Hepatocyte (in vitro differentiated cells): Measurements from ENCODE around the gene GLT6D1.

ENCODE experiments used
- CTCF ChIP-seq: fragments of 200-600 bp; sonication (generic); IDR thresholded peaks from 2 replicates; pipeline ENCODE4 v1.5.1; 2016; ENCODE audit warnings: antibody characterized with exemption, mild to moderate bottlenecking; ENCODE audit not compliant: poor library complexity
- EZH2 ChIP-seq: fragments of 200-600 bp; sonication (generic); IDR thresholded peaks from 2 replicates; pipeline ENCODE4 v1.6.1; 2016; ENCODE audit warnings: antibody characterized with exemption, mild to moderate bottlenecking, borderline replicate concordance
- EZH2phosphoT487 ChIP-seq: fragments of 200-600 bp; sonication (generic); IDR thresholded peaks from one replicate; pipeline ENCODE4 v1.6.1; 2018; ENCODE audit warnings: antibody characterized with exemption, mild to moderate bottlenecking, low read depth, moderate library complexity; ENCODE audit not compliant: unreplicated experiment, severe bottlenecking

GRCh38 chr9:135689011-135689410 is 49.7 kb upstream of the GLT6D1 start:
- no peak for TF ChIP-seq CTCF
- no peak for TF ChIP-seq EZH2
- no peak for TF ChIP-seq EZH2phosphoT487
